GM19452 (cell line): ENCODE data around the gene ETV3L.
"Not testable (repeated sequence)": the region's sequence is repeated elsewhere in the genome, so short reads cannot be mapped to it uniquely, and the experiment has no call there.

Source experiments
- ATAC-seq: cut with Tn5 transposase; IDR thresholded peaks from one replicate; pipeline ENCODE4 v1.9.1; 2021; ENCODE audit not compliant: unreplicated experiment

Gene ETV3L

GRCh38 chr1:157105988-157106812 lies 6.6 kb upstream of the ETV3L start:
- peak; percentile 80 for ATAC-seq

GRCh38 chr1:157105298-157105987 lies 5.8 kb upstream of the ETV3L start:
- no peak for ATAC-seq

GRCh38 chr1:157104598-157105293 lies 5.1 kb upstream of the ETV3L start:
- no peak for ATAC-seq

- no peak for ATAC-seq
These were observed 3.7 kb upstream of the ETV3L start for GRCh38 chr1:157103268-157103667.

GRCh38 chr1:157101149-157101548 lies 1.5 kb upstream of the ETV3L start:
- no peak for ATAC-seq

- not testable (repeated sequence) for ATAC-seq
These were observed 498 bp downstream of the ETV3L start for GRCh38 chr1:157098987-157099632.

GRCh38 chr1:157098519-157098918 lies 1.1 kb downstream of the ETV3L start:
- no peak for ATAC-seq

- ATAC-seq = no peak
These were observed 1.9 kb downstream of the ETV3L start for GRCh38 chr1:157097692-157098091.

GRCh38 chr1:157096881-157097280 lies 2.7 kb downstream of the ETV3L start:
- no peak for ATAC-seq

- no peak for ATAC-seq
These were observed 4.1 kb downstream of the ETV3L start for GRCh38 chr1:157095551-157095950.

GRCh38 chr1:157095091-157095490 lies 4.5 kb downstream of the ETV3L start:
- ATAC-seq = no peak

- ATAC-seq = no peak
These were observed 6.8 kb downstream of the ETV3L start for GRCh38 chr1:157092831-157093230.

GRCh38 chr1:157091668-157092273 lies 7.8 kb downstream of the ETV3L start:
- no peak for ATAC-seq

- no peak for ATAC-seq
These were observed 8.4 kb downstream of the ETV3L start for GRCh38 chr1:157091186-157091585.

- ATAC-seq = no peak
These were observed 8.8 kb downstream of the ETV3L start for GRCh38 chr1:157090771-157091170.

- ATAC-seq = no peak
These were observed 9.4 kb downstream of the ETV3L start for GRCh38 chr1:157090196-157090647.

- ATAC-seq = no peak
These were observed 9.8 kb downstream of the ETV3L start for GRCh38 chr1:157089789-157090188.

GRCh38 chr1:157088607-157089006 lies 11.0 kb downstream of the ETV3L start:
- no peak for ATAC-seq

- no peak for ATAC-seq
These were observed 12.6 kb downstream of the ETV3L start for GRCh38 chr1:157087030-157087429.

- no peak for ATAC-seq
These were observed 13.3 kb downstream of the ETV3L start for GRCh38 chr1:157086299-157086698.

- no peak for ATAC-seq
These were observed 14.2 kb downstream of the ETV3L start for GRCh38 chr1:157085421-157085820.
